ENCODE results near the gene NTMT2. TPM values are rescaled to one million over a fixed set of nuclear protein-coding genes. Genes with fewer than 3 reads are reported as not detected.

NTMT2 gene
- total RNA-seq, 1 experiment from 2014 or later: not detected

DNA sequence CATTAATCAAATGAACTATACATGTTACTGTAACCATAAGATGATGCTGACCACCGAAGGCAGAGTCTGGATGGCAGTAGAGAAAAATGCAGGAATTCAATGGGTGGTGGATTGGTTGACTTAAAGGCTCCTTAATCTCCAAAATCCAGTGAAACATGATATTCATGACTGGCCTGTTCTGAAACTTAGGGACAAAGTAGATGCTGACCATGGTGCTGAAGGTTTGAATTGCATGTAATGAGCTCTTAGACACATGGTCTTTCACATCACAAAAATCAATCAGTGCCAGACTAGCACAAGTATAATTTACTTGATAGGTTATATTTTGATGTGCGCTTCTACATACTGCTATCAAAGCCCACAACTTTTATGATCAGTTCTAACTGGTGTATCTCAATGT, 30.9 kb upstream of the NTMT2 start:
- POLR2A ChIA-PET: no interaction called here
- in situ Hi-C loops (cut with HindIII; ENCODE audit: low pct_unique_long_range_greater_than_20kb, low sequenced_read_pairs) (no loop called here), intact Hi-C loops (cut with micrococcal nuclease; ENCODE audit: unreplicated experiment) (no loop called here)
- Histone ChIP-seq H3K27me3 (ENCODE audit: control insufficient read depth, insufficient read depth, low read length) (no peaks in the 10 kb centered on the region), H3K4me1 (ENCODE audit: control insufficient read depth, insufficient read depth, low read length) (no peaks in the 10 kb centered on the region), H3K4me3 (ENCODE audit: low read depth in 2 of 2, low read length in 2 of 2) (no peak overlapping the region), H3K27ac (ENCODE audit: low read length) (no peak overlapping the region), H3K9me3 (ENCODE audit: control insufficient read depth, insufficient read depth, low read depth, low read length) (no peaks in the 10 kb centered on the region), H3K36me3 (ENCODE audit: control insufficient read depth, insufficient read depth, low read length) (no peaks in the 10 kb centered on the region)
- TF ChIP-seq POLR2AphosphoS5 (IDR thresholded peaks at IDR 0.05; ENCODE audit: low read depth, low read length): no peak
- TF ChIP-seq, protein P1, sequence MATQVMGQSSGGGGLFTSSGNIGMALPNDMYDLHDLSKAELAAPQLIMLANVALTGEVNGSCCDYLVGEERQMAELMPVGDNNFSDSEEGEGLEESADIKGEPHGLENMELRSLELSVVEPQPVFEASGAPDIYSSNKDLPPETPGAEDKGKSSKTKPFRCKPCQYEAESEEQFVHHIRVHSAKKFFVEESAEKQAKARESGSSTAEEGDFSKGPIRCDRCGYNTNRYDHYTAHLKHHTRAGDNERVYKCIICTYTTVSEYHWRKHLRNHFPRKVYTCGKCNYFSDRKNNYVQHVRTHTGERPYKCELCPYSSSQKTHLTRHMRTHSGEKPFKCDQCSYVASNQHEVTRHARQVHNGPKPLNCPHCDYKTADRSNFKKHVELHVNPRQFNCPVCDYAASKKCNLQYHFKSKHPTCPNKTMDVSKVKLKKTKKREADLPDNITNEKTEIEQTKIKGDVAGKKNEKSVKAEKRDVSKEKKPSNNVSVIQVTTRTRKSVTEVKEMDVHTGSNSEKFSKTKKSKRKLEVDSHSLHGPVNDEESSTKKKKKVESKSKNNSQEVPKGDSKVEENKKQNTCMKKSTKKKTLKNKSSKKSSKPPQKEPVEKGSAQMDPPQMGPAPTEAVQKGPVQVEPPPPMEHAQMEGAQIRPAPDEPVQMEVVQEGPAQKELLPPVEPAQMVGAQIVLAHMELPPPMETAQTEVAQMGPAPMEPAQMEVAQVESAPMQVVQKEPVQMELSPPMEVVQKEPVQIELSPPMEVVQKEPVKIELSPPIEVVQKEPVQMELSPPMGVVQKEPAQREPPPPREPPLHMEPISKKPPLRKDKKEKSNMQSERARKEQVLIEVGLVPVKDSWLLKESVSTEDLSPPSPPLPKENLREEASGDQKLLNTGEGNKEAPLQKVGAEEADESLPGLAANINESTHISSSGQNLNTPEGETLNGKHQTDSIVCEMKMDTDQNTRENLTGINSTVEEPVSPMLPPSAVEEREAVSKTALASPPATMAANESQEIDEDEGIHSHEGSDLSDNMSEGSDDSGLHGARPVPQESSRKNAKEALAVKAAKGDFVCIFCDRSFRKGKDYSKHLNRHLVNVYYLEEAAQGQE (IDR thresholded peaks at IDR 0.05; ENCODE audit: insufficient read depth in 1 of 2, low read depth in 2 of 2, low read length in 1 of 2): peak; percentile 66 to 77
- CTCF ChIA-PET: no interaction called here
- BruUV-seq (replicated peaks): no TSS peak
- no peak for DNase-seq (ENCODE audit: low read depth, low spot score)
- no peak for ATAC-seq

DNA sequence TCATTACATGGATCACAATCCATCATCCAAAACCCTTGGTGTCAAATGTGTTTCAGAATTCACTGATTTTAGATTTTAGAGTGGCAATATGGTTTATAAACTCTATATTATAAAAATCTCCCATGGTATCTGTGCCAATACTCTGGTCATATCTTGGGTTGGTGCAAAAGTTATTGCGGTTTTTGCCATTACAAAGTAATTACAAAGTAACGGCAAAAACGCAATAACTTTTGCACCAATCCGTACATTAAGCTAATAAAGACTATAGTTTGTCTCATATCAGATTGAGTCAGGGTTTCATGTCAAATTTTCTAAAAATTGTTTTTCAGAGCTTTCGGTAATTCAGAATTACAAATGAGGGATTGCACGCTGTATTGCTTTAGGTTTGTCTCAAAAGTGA, 23.4 kb upstream of the NTMT2 start:
- POLR2A ChIA-PET: no interaction called here
- TF ChIP-seq TCF7L2 (IDR thresholded peaks at IDR 0.05; ENCODE audit: low read depth, low read length): no peak
- no peak for TF ChIP-seq POLR2AphosphoS5 (IDR thresholded peaks at IDR 0.05; ENCODE audit: low read depth, low read length)
- TF ChIP-seq, protein P1 (IDR thresholded peaks at IDR 0.05; ENCODE audit: insufficient read depth in 1 of 2, low read depth in 2 of 2, low read length in 1 of 2): no peak
- no peak for TF ChIP-seq SIN3A (IDR thresholded peaks at IDR 0.05; ENCODE audit: borderline replicate concordance, insufficient read depth, low read depth, low read length)
- TF ChIP-seq CTCF (IDR thresholded peaks at IDR 0.05): no peak
- CTCF ChIA-PET: no interaction called here
- Histone ChIP-seq H3K9me3 (ENCODE audit: control insufficient read depth, insufficient read depth, low read depth, low read length) (no peaks in the 10 kb centered on the region), H3K36me3 (ENCODE audit: control insufficient read depth, insufficient read depth, low read length) (no peaks in the 10 kb centered on the region; the same call in 1 of the 2 replicates), H3K4me3 (ENCODE audit: low read depth in 2 of 2, low read length in 2 of 2) (no peak overlapping the region), H3K27ac (ENCODE audit: low read length) (no peak overlapping the region), H3K4me1 (ENCODE audit: control insufficient read depth, insufficient read depth, low read length) (no peaks in the 10 kb centered on the region), H3K27me3 (ENCODE audit: control insufficient read depth, insufficient read depth, low read length) (no peaks in the 10 kb centered on the region)
- in situ Hi-C loops (cut with HindIII; ENCODE audit: low pct_unique_long_range_greater_than_20kb, low sequenced_read_pairs) (no loop called here), intact Hi-C loops (cut with micrococcal nuclease; ENCODE audit: unreplicated experiment) (no loop called here)
- DNase-seq (ENCODE audit: low read depth, low spot score): no peak
- BruUV-seq (replicated peaks): no TSS peak
- ATAC-seq: no peak

Data from Panc1 (cell line).